Measurements from ENCODE around the gene NFATC2IP.
"Not testable (repeated sequence)": the region's sequence is repeated elsewhere in the genome, so short reads cannot be mapped to it uniquely, and the experiment has no call there.

Gene NFATC2IP

GRCh38 chr16:29004496-29005139 is 53.9 kb downstream of the NFATC2IP start:
- not testable (repeated sequence) for DNase-seq

- no peak for DNase-seq
Observed at GRCh38 chr16:29007730-29008593, 57.2 kb downstream of the NFATC2IP start.

GRCh38 chr16:29009050-29009837 is 58.5 kb downstream of the NFATC2IP start:
- no peak for DNase-seq

GRCh38 chr16:29009838-29010166 is 59.1 kb downstream of the NFATC2IP start:
- DNase-seq = no peak

- no peak for DNase-seq
Observed at GRCh38 chr16:29011112-29011511, 60.4 kb downstream of the NFATC2IP start.

- no peak for DNase-seq
Observed at GRCh38 chr16:29011851-29012250, 61.1 kb downstream of the NFATC2IP start.

GRCh38 chr16:29012913-29013553 is 62.3 kb downstream of the NFATC2IP start:
- DNase-seq = no peak

- no peak for DNase-seq
Observed at GRCh38 chr16:29014561-29015069, 63.9 kb downstream of the NFATC2IP start.

All from SHP77 treated with DMSO at 0.1 percent for 48 hours (cell line).